GM21515 (cell line): ENCODE results near the gene FAM131C.
"Not testable (repeated sequence)": the region's sequence is repeated elsewhere in the genome, so short reads cannot be mapped to it uniquely, and the experiment has no call there.

Source experiments
- ATAC-seq: cut with Tn5 transposase; IDR thresholded peaks from one replicate; pipeline ENCODE4 v1.9.1; 2021; ENCODE audit not compliant: unreplicated experiment

Gene FAM131C

DNA sequence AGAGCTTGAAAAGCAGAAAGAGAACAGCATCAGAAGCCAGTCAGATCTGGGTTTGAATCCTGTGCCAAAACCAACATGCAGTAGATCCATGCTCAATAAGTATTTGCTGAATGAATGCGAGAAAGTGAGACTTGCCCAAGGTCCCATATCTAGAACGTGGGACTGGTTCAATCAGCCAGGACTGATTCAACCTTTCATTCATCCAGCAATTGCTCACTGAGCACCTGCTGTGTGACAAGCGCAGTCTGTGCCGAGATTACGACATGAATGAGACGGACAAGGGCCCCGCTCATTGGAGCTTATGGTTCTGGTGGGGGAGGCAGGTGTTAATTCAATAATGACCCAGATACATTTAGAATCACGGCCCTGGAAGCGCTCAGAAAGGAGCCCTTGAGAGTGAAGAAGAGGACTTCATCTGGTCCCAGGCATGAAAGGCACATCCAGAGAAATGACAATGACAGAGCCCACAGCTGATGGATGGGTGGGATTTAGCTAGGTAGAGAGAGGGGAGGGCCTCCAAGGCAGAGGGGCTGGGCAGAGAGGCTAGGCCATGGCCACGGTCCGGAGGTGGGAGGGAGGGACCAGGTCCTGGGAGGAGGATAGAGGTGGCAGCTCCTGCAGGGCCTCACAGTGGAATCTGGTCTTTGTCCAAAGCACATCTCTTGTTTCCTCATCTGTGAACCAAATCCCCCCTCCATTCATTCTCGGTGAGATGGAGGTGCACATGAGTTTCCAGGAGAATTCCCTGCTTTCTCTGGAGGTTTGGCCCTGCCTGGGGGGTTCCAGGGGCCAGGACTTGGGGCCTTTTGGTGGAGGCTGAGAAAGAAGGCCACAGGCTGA is 4.2 kb upstream of the FAM131C start:
- ATAC-seq: no peak

DNA sequence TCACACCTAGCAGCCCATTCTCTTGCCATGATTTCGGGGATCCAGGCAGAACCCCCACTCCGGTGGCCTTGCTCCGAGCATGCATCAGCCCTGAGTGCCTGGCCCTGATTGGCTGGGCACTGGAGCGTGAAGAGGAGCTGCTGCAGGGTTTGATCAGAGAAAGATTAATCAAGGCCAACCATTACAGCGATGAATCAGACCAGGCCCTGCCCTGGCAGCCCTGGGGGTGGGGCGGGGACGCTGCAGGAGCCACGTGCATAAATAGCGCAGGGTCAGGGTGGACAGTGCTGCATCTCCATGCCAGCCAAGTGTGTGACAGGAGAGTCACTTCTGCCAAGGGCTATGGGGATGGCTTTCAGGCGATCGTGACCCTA is 3.4 kb upstream of the FAM131C start:
- no peak for ATAC-seq

DNA sequence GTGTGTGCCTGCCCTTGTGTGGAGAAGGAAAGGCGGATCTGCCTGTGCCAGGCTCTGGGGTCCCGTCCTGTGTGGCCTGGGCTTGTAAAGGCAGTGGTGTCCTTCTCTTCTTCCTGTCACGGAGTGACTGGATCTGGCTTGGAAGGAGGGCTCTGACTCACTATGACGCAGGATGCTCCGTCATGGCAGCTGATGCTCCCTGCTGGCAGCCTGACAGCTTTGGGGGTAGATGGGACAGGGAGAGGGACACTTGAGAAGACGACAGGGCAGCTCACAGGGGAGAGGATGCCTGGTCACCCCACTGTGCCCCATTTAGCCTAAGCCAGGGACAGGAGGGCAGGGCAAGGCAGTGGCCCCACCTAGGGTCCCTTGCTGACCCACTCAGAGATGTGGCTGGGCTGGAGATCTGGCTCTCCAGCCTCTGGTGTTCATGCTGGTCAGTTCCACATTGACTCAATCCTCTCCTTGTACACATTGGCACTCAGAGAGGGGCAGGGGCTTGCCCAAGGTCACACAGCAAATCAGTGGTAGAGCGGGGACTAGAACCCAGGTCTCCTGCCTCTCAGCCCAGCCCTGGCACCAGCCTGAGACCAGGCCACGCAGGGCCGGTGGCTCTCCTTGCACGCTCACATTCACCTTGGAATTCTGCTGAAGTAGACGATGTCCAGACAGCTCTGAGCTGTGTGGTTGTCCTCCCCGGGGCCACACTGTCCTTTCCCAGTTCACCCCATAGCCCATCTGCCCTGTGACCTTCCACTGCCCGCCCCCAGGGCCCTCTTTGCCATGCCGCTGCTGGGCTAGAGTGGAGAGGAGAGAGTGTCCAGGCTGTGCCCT is 2.8 kb upstream of the FAM131C start:
- ATAC-seq: no peak

DNA sequence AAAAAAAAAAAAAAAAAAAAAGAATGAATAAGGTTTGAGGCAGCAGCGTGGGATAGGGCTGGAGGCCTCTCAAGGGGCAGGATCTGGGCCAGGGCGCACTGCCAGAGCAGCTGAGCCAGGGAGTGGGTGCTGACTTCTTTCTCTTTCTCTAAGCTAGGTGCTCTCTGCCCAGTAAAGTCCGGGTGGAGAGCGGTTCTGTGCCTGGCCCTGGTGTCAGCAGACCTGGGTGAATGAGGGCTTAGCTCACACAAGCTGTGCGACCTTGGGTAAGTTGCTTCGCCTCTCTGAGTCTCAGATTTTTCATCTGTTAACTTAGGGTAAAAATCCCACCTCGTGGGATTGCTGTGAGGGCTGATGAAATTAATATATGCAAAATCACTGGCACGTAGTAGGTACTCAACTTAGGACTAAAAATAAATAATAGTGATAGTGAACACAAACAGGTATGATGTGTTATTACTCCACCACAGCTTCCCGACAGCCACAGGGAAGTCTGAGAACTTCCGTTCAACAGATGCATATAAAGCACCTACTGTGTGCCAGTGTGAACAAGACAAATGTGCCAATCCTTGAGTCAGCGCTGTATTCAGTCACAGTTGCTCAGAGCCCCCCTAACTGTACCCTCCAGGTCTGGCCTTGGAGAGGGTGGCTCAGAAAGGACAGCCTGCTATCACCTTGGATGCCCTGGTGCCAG is 2.0 kb upstream of the FAM131C start:
- no peak for ATAC-seq

DNA sequence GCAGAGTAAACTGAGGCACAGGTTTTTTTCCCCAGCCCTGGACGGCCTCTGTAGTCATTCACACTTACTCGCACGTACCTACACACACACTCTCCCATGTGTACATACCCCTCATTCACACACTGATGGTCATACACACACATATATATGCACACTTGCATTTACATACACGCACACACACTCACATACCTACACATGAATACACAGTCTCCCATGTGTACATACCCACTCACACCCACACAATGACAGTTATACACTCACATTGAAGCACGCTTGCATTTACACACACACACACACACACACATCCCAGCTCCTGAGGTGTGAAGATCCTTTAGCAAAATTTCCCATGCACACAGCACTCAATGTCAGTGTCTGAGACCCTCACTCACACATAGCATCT is 766 bp upstream of the FAM131C start:
- ATAC-seq: no peak

DNA sequence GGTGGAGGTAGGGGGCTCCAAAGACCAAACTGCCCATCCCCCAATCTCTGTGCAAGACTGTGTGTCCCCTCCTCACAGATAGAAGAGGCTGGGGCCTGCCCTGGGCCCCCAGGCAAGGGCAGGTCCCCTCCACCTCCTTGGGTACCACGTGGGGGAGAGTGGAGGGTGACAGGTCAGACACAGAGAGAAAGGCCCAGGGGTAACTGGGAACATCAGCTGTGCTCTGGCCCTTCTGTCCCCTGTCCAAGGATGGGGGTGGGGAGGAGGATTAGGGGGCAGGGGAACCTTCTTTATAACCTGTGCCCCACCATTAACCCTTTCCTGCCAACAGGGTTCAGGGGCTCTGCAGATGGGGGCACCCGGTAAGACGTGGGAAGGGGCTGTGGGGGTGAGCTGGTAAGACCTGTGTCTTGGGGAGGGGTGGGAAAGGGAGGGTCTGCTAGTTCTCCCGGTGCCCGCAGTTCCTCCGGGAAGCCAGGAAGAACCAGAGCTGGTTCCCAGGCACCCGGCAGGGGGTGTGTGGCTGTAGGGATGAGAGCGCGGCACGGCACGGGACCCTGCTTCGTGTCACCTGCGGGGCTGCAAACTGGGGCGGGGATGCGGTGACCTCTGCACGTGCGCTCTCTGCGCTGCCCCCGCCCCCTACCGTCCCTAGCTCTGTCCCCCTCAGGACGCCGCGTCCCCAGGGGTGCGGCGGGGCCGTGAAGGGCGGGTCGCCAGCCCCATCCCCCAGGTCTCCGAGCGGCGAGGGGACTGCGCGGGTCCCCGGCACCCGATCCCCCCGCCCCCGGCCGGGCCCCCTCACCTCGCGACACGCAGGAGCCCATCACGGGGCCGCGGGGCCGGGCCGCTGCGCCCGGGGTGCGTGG is 601 bp downstream of the FAM131C start:
- no peak for ATAC-seq

DNA sequence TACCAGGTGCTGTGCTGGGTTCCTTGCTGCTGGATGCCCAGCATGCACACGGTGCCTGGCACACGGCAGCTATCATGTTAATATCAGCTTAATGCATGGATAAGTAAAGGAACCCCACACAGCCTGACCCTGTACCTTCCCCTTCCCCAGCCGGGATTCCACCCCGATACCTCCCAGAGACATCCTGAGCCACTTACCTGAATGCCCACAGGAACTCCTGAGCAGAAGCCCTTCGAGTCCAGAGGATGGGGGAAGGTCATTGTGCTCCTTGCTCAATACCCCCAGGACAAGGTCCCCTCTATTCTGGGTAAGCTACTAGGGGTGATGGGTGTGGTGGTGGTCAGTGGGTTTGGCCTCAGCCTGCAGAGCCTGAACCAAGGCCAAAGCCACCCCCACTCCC is 1.4 kb downstream of the FAM131C start:
- ATAC-seq: no peak

DNA sequence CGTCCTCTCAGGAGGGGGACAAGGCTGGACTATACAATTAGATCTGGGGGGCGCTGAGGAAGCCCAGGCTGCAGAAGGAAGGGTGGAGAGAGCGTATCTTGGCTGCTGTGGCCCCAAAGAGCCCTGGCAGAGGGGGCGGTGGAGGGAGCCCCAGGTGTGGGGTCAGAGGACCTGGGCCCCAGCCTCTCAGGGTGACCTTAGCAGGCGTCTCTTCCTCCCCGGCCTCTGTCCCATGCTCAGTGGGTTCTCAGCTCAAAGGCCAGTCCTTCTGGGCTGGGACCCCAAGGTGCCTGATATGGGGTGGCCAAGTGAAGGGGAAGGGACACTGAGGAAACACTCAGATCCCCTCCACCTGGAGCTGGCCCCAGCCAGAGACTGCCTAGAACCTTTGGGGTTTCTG is 1.8 kb downstream of the FAM131C start:
- ATAC-seq: no peak

DNA sequence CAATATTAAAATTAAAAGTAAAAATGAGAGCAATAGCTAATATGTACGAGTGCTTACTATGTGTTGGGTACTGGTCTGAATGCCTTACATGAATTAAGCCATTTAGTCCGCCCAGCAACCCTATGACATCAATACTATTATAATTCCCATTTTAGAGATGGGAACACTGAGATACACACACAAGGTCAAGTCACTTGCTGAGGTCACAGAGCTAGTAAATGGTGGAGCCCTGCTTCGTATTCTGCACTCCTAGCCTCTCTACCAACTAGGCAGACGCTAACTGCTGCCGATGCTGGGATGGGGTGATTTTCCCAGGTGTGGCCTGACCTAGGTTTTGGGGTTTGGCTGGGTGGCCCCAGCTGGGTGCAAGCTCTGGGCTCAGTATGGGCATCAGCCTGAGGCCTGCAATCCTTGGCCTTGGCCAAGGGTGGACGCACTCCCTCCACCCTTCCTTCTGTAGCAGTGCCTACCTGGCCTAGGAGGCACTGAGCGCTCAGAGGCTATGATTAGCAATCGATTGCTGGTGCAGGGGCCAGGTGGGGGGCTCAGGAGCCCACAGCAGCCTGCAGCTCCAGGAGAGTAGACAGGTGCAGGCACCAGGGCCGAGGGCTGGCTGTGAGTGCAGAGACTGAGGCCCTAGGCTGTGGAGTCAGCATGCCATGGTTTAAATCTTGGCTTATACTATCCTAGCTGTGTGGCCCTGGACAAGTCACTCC is 2.7 kb downstream of the FAM131C start:
- ATAC-seq: no peak

DNA sequence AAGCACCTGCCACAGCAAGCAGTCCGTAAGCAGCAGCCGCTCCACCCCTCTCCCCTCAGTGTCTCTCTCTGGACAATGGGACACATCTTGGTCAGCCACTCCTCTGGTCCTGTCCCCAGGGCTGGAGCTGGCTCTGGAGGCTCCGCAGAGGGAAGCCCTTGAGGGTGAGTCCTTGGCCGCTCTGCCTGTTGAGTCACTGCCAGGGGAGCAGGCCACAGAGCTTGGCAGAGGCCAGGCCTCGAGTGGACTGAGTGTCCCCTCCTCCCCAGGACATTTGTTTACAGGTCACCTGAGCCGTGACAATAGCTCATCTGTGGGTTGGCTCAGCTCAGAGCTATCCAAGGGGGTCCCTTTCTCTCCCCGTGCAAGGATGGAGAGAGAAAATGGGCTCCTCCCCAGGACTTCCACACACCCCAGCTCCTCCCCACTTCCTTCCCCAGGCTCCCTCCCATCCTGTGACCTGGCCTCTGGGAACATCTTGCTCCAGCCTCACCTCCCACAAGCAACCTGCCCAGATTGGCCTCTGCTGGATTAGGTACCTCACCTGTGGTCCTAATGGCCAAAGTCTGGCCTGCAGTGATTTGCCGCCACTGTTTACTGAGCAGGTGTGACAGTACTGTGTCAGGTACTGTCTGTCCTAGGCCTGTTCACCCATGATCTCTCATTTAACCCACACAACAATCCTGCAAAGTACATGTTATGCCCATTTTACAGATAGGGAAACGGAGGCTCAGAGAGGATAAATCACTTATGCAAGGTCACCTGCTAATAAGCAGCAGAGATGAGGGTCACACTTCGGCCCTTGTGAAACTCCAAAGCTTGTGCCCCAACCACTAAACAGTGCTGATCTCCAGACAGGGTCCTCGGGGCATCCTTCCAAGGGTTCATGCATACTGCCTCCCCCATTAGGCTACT is 4.8 kb downstream of the FAM131C start:
- no peak for ATAC-seq

DNA sequence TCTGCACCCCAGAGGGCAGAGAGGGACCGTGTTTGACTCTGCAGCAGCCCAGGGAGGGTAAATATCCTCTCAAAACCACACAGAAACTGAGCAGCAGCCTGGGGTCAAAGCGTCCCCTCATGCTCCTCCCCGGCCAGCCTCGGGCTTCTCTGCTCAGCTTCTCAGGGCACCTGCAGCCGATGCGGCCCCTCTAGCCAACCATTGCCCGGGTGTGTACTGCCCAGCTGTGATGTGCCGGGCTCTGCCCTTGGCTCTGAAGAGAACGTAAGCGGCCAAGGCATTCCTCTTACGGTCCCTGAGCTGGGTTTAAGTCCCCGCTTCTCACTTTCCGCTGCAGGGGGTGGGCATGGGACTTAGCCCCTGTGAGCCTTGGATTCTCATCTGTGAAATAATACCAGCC is 5.5 kb downstream of the FAM131C start:
- no peak for ATAC-seq

DNA sequence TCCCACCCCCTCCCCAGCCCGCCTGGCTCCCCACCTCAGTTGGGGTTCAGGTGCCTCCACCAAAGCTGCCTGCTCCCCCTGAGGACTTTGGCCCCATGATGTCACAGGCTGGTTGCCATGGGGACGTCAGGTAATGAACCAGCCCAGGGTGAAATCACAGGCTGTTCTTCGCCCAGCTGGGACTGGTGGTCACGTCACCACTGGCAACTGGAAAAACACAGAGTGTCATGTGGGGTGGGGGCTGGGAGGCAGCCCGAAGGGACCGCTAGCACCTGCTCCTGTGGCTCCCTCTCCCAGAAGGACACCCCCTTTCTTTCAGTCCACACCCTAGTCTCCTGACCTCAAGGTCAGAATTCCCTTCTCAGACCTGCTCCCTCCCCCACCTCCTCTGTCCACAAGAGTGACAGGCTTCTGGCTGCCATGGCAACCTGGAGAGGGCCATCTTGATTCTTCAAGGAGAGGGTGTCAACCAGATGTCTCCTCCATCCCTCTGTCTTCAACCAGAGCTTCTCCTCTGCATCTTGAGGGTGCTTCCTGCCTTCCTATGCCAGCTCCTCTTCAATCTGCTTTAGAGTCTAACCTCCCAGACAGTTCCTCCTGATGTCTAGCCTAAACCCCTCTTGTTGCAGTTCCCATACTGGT is 6.2 kb downstream of the FAM131C start:
- no peak for ATAC-seq

DNA sequence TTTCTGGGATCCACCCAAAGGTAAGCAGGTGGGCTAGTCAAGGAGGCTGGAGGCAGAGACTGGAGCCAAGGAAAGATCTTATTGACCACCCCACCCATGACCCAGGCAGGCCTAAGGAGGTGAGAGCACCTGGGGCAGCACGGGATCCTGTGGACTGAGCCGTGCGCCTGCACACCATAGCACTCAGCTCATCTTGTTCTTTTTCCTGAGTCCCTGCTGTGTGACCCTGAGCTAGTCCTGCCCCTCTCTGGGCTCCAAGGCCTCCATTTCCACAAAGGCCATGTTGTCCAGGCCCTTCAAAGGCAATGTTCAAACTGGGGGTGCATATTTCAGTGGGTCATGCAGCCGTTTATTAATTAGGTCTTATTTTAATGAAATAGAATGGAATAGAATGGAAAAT is 7.2 kb downstream of the FAM131C start:
- no peak for ATAC-seq

DNA sequence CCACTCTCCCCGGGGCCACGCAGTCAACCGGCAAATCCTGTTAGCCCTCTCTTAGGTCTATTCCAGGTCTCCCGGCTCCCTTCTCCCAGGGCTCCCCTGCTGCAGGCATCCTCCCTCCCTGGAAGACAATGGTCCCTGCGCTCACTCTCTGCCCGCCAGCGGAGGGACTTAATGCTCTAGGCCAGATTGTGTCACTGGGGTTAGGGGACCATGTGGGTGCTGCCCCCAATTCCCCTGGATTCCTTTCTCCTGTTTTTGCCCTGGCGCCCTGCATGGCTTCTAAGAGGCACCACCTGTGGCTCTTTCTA is 8.2 kb downstream of the FAM131C start:
- no peak for ATAC-seq

DNA sequence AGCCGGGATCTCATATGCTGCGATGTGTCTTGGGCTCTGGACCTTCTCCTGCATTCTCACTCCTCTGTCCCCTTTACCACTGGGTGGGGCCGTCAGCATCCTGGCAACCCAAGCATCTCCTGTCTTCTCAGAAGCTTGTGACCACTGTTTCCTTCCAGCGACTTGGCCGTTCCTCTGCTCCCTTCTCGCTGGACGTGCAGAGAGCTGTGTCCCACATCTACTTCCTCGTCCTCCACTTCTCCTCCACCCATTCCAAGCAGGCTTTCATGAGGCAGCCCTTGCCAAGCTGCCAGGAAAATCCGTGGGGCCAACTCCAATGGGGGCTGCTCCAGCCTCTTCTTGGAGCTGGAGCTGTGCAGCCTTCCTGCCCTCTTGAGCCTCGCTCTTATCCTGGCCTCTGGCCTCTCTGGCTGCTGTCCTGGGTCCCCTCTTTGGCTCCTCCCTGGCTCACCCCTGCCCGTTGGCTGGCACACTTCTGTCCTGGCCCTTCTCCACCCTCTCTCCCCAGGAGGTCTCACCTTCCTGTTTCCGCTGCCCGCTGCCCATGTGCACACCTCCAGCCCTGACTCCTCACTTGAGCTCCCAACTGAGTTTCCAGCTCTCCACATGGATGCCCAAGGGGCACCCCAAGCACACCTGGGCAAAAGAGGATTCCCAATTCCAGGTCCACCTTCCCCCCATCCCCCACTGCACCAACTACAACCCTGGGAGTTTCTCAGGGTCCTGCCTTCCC is 8.7 kb downstream of the FAM131C start:
- ATAC-seq: no peak

DNA sequence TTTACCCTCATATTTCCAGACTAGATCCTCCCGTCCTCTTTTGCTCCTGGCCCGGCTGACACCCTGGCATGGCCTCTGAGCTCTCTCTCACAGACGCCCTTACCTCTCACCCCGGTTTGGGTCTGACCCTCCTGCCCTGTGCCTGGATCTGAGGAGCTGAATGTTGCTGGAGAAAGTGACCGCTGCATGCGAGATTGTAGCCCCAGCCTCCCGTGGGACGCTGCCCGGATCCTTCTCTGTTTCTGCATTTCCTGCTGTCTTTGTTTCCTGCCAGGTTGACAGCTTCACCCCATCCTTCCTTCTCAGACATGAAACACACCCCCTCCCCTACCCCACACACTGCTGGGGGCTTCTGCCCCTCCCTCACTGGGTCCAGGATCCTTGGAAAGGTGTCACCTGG is 9.5 kb downstream of the FAM131C start:
- no peak for ATAC-seq

DNA sequence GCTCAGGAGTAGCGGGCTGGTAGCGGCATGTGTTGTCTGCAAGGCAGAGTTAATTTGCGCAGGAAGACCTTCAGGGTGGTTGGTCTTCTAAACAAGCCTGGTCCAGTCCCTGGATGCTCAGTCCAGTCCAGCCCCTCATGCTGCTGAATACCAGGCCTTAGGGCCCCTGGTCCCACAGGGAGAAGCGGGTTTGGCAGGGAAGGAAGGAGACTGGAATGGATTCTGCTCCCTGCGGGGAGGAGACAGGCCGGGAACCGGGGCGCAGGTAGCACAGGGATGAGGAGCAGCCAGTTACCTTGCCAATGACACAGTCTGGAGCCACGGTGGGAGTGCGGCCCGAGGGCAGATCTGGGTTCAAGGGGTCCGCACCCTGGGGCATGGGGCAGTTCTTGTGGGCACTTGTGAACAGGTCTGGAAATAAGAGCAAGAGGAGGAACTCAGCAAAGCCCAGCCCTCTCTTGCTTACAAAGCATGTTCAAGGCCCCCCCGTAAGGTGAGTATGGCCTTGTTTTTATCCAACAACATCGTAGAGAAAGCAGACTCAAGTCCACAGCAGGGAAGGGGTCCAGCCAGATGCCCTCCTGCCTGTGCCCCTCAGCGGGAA is 10.1 kb downstream of the FAM131C start:
- no peak for ATAC-seq

DNA sequence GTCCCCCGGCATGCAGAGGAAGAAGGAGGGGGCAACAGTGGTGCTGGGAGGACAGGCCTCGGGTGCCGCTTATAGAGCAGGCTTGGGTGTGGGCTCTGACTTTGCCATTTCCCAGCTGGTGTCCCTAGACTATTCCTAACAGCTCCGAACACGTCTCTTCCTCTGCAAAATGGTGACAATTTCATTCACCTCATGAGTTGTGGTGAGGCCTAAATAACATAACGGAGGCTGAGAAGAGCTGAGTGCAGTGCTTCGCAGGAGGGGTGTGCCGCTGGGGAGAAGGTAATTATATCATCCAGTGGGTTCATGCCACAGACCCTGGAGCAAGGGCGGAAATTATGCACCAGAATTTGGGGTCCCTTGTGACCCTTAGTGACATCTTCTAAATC is 10.8 kb downstream of the FAM131C start:
- not testable (repeated sequence) for ATAC-seq
